HepG2 (cell line): Measurements from ENCODE around the gene WFDC5. TPM values are rescaled to one million over a fixed set of nuclear protein-coding genes. Genes with fewer than 3 reads are reported as not detected.

Experiments used
- AHR ChIP-seq: IDR thresholded peaks from 2 replicates; pipeline ENCODE4 v1.6.1; 2018; ENCODE audit warnings: missing genetic modification reagents, missing compliant biosample characterization
- CCAR2 ChIP-seq: fragments of 200-400 bp; formaldehyde crosslinking; optimal IDR thresholded peaks from 2 replicates; pipeline ENCODE3; 2018; ENCODE audit warnings: low read depth, mild to moderate bottlenecking, low read length, moderate library complexity
- CREBL2 ChIP-seq: sonication (generic); formaldehyde crosslinking; IDR thresholded peaks from 2 replicates; pipeline ENCODE4 v1.8.1; 2023; ENCODE audit warnings: missing genetic modification reagents, mild to moderate bottlenecking, borderline replicate concordance
- CREM ChIP-seq, 2 experiments: sonication (generic) in 1 of 2; formaldehyde crosslinking in 1 of 2; IDR thresholded peaks; 2 replicates each; pipeline versions ENCODE4 v1.4.0 to v1.6.1; 2016 to 2020; ENCODE audit warnings: antibody characterized with exemption in 1 of 2, mild to moderate bottlenecking in 1 of 2, missing genetic modification reagents in 1 of 2
- EEA1 ChIP-seq: sonication (generic); formaldehyde crosslinking; IDR thresholded peaks from 2 replicates; pipeline ENCODE4 v1.5.1; 2020; ENCODE audit warnings: mild to moderate bottlenecking, missing genetic modification reagents, borderline replicate concordance
- FOXP1 ChIP-seq, 2 experiments: fragments of 450-650 bp in 1 of 2; IDR thresholded peaks; 2 replicates each; pipeline ENCODE4 v1.6.1; 2017 to 2018; ENCODE audit warnings: antibody characterized with exemption in 1 of 2
- GATA4 ChIP-seq: sonication (generic); IDR thresholded peaks from 2 replicates; pipeline ENCODE4 v1.6.1; 2016; ENCODE audit warnings: antibody characterized with exemption, low read depth, borderline replicate concordance
- GFI1 ChIP-seq: sonication (generic); formaldehyde crosslinking; IDR thresholded peaks from 2 replicates; pipeline ENCODE4 v1.5.0; 2020; ENCODE audit warnings: missing genetic modification reagents, mild to moderate bottlenecking, borderline replicate concordance
- HNRNPL ChIP-seq: fragments of 200-400 bp; formaldehyde crosslinking; IDR thresholded peaks from 2 replicates; pipeline ENCODE4 v1.6.1; 2017; ENCODE audit warnings: mild to moderate bottlenecking, low read depth, low read length
- KLF11 ChIP-seq: IDR thresholded peaks from 2 replicates; pipeline ENCODE4 v1.6.1; 2016; ENCODE audit warnings: missing compliant biosample characterization
- MIER2 ChIP-seq: IDR thresholded peaks from 2 replicates; pipeline ENCODE4 v1.6.1; 2016; ENCODE audit warnings: missing biosample characterization, missing genetic modification reagents
- MZF1 ChIP-seq: sonication (generic); formaldehyde crosslinking; IDR thresholded peaks from 2 replicates; pipeline ENCODE4 v1.8.1; 2023; ENCODE audit warnings: mild to moderate bottlenecking, missing genetic modification reagents, borderline replicate concordance
- NR3C1 ChIP-seq: sonication (generic); formaldehyde crosslinking; IDR thresholded peaks from 2 replicates; pipeline ENCODE4 v1.4.0; 2020; ENCODE audit warnings: missing genetic modification reagents
- PATZ1 ChIP-seq: sonication (generic); formaldehyde crosslinking; IDR thresholded peaks from 2 replicates; pipeline ENCODE4 v1.4.0; 2020; ENCODE audit warnings: missing genetic modification reagents
- PHF8 ChIP-seq: sonication (generic); formaldehyde crosslinking; IDR thresholded peaks from 2 replicates; pipeline ENCODE4 v1.5.0; 2020; ENCODE audit warnings: missing genetic modification reagents
- POLR2AphosphoS5 ChIP-seq: IDR thresholded peaks from 2 replicates; pipeline ENCODE4 v1.6.1; 2012; ENCODE audit warnings: low read depth, low read length
- RFX5 ChIP-seq: IDR thresholded peaks from 2 replicates; pipeline ENCODE4 v1.6.1; 2011; ENCODE audit warnings: low read depth, low read length, improper control_type of control experiment
- STAG1 ChIP-seq: sonication (generic); formaldehyde crosslinking; IDR thresholded peaks from 2 replicates; pipeline ENCODE4 v1.4.0; 2020; ENCODE audit warnings: missing genetic modification reagents
- STAT6 ChIP-seq: sonication (generic); formaldehyde crosslinking; IDR thresholded peaks from 2 replicates; pipeline ENCODE4 v1.4.0; 2020; ENCODE audit warnings: missing genetic modification reagents, mild to moderate bottlenecking, borderline replicate concordance
- TBP ChIP-seq: sonication (generic); formaldehyde crosslinking; IDR thresholded peaks from 2 replicates; pipeline ENCODE4 v1.5.0; 2020; ENCODE audit warnings: missing genetic modification reagents
- TCF7L2 ChIP-seq: IDR thresholded peaks from 2 replicates; pipeline ENCODE4 v1.6.1; 2011; ENCODE audit warnings: mild to moderate bottlenecking, low read depth, low read length, moderate library complexity
- XBP1 ChIP-seq: sonication (generic); formaldehyde crosslinking; IDR thresholded peaks from 2 replicates; pipeline ENCODE4 v1.5.0; 2020; ENCODE audit warnings: missing genetic modification reagents
- ZBTB1 ChIP-seq: sonication (generic); formaldehyde crosslinking; IDR thresholded peaks from 2 replicates; pipeline ENCODE4 v1.4.0; 2020; ENCODE audit warnings: missing genetic modification reagents, borderline replicate concordance
- ZNF17 ChIP-seq: sonication (generic); formaldehyde crosslinking; IDR thresholded peaks from 2 replicates; pipeline ENCODE4 v1.5.0; 2020; ENCODE audit warnings: mild to moderate bottlenecking, missing genetic modification reagents
- ZNF513 ChIP-seq: sonication (generic); formaldehyde crosslinking; conservative IDR thresholded peaks from 2 replicates; pipeline ENCODE4 v1.5.0; 2020; ENCODE audit warnings: missing genetic modification reagents
- ZNF607 ChIP-seq: sonication (generic); formaldehyde crosslinking; IDR thresholded peaks from 2 replicates; pipeline ENCODE4 v1.5.1; 2020; ENCODE audit warnings: missing genetic modification reagents, mild to moderate bottlenecking, borderline replicate concordance
- polyA plus RNA-seq, 8 experiments: library from polyadenylated mRNA; depleted of rRNA in 3 of 8; stranded (reverse) in 7 of 8; unstranded in 1 of 8; fragments of >200 nt; fragmentation: Illumina TruSeq in 4 of 8; extraction: Trizol in 4 of 8; gene quantifications; 2 replicates each; pipeline versions ENCODE4 v1.2.1 to v1.2.3, GENCODE V29; 2011 to 2016; ENCODE audit warnings: low read depth in 4 of 8, missing spikeins in 1 of 8, mixed read lengths in 1 of 8; ENCODE audit not compliant: insufficient read depth in 1 of 8
- total RNA-seq, 5 experiments: library from RNA; depleted of rRNA; stranded (reverse); fragments of >200 nt; fragmentation: Illumina TruSeq; extraction: Trizol; gene quantifications; 2 replicates each; pipeline ENCODE4 v1.2.3, GENCODE V29; 2016; ENCODE audit warnings: low read depth in 1 of 5

WFDC5 gene
- total and polyA plus RNA-seq, 2 of the 13 experiments (the other 11 are each of a cell fraction or from before 2014, with no cell fraction given) = not detected

GRCh38 chr20:45138561-45139300 is 23.8 kb upstream of the WFDC5 start (continued):
- TF ChIP-seq TBP (CRISPR knock-in tag) (no peak), AHR (CRISPR knock-in tag) (0 out of 2 replicates have a peak, but pooled peaks have one; percentile 68), CCAR2 (no peak), XBP1 (CRISPR knock-in tag) (no peak), TCF7L2 (no peak), STAG1 (peak; percentile 55), EEA1 (CRISPR knock-in tag) (no peak), GFI1 (CRISPR knock-in tag) (no peak), ZNF17 (CRISPR knock-in tag) (no peak), NR3C1 (no peak), FOXP1 (IDR thresholded peaks at IDR 0.05) (no peak), FOXP1 (CRISPR knock-in tag; IDR thresholded peaks at IDR 0.05) (no peak), GATA4 (no peak), KLF11 (CRISPR knock-in tag) (no peak), STAT6 (CRISPR knock-in tag) (no peak), MIER2 (CRISPR knock-in tag) (no peak), ZBTB1 (CRISPR knock-in tag) (no peak), CREBL2 (CRISPR knock-in tag) (no peak), ZNF513 (CRISPR knock-in tag) (no peak), POLR2AphosphoS5 (no peak), PHF8 (no peak), MZF1 (CRISPR knock-in tag) (no peak), ZNF607 (0 out of 2 replicates have a peak, but pooled peaks have one; percentile 25), PATZ1 (CRISPR knock-in tag) (no peak), CREM (IDR thresholded peaks at IDR 0.05) (no peak), CREM (CRISPR knock-in tag; IDR thresholded peaks at IDR 0.05) (no peak), HNRNPL (no peak), RFX5 (no peak)
